Superior temporal gyrus (tissue), 1 donor: ENCODE measurements around the gene MGLL.

Source experiments
- DNase-seq: peaks from one replicate; pipeline ENCODE4 v3.0.0-alpha.2; 2016; ENCODE audit errors: extremely low spot score

MGLL gene

DNA sequence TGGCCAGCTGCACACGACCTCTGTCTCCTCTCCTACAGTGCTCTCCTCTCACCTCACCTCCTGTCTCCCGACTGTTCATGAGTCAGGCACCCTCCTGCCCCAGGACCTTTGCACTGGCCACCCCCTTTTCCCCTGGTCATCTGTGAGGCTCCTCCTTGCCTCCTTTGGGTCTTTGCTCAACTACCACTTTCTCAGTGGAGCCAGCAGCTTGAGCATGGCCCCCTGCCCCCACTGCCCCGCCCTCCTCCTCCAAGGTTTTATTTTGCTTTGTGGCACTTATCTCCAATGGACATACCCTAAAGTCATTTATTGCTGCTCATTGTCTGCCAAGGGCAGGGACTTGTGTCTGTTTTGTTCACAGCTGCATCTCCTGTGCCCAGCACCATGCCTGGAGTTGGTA is 64.3 kb downstream of the MGLL start:
- DNase-seq: no peak

DNA sequence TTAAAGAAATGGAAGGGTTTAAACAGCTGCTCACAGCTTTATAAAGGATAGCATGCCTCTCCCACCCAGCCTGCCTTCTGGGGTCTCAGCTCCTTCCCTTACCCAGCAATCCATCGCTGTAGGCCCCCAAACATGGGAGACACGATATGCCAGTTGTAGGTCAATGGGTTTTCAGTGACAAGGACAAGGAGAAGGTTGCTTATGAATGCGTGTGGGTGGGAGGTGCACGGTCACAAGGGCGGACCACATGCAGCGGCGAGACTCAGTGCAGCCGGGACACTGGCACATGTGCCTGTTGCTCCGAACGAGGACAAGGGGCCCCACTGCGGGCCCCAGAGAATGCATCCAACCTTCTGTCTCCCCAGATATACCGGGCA is 67.0 kb downstream of the MGLL start:
- no peak for DNase-seq

DNA sequence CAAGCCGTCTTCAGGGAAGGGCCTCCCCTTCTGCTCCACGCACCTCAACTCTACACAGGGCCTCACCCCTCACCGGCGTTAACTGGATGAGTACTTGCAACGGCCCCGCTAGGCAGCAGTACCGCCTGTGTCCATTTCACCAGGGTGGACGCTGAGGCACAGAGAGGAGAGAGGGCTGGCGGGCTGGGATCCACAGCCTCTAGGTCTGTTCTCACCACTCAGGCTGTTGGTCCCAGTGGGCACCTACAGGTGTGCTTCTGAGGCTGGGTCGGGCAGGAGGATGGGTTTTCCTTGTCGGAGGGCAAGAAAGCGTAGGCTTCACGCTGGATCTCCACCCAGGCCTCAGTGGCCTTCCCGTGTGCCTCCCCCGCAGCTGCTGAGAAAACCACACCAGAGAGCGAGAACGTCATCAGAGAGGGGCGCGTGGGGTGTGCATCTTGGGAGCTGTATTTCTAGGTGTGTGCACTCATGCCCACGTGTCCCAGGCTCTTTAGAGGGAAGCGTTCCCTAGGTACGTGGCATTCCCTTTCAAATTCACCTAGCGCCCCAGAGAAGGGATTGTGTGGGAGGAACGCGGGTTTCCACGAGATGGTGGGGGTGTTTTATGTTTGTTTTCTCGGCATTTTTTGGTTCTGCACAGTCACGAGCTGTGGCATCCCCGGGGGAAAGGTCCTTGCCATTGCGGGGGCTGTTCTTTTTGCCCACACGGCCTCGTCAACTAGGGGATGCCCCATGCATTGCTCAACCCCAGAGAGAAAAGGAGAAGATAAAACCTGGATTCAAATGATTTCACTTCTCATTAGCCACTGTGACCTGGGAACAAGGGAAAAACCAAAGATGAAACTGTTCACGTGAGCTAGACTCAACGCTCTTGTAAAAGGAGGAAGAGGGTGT is 67.7 kb downstream of the MGLL start:
- DNase-seq: no peak

DNA sequence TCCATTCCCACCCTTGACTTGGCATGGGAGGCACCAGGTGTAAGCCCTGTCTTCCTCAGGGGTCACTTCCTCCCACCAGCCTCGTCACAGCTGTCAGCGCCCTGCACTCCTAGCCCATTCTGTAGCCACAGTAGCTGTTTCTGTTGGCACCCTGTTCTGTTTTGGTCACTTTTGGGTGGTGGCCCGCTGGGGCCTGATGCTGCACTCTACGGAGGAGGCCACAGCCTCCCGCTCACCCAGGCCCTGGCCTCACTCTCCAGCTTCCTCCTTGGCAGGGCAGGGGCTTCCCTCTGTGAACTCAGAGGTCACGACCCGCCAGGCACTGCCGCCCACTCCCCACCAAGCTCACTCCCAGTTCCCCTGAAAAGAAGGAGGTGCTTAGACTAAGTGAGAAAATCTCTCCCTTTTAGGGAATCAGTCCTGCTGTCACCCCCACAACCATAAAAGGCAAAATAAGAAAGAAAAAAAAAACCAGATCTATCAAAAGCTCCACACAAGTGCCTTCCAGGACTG is 68.4 kb downstream of the MGLL start:
- no peak for DNase-seq

DNA sequence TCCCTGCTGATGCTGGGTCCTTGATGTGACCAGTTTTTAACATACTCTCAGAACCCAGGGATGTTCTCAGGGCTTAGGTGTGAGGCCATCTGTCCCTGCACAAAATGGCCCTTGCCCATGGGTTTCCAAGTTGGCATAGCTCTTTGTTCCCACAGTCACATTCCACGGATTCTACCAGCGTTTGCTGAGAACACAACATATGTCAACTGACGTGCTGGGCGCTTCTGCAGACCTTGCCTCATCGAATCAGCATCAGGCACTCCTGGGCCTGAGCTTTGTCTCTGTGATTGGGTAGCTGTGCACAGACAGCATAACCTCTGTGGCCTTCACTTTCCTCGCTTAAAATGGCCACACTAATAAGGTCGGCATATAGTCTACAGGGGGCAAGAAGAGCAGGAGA is 69.0 kb downstream of the MGLL start:
- DNase-seq: no peak

DNA sequence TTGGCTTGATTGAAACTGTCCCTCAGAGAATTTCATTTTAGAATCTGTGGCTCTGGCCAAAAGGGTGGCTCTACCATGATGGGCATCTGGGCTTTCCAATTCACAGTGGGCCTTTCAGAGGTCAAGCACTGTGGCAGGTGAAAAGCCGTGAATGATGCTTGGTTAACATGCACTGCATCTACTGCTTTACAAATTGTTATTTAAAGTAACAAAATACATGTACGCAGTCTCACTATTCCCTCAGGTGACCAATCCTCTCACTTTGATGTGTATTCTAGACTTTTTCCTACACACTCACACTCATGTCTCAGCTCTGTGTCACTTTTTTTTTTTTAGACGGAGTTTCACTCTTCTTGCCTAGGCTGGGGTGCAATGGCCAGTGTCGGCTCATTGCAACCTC is 70.5 kb downstream of the MGLL start:
- DNase-seq: no peak

DNA sequence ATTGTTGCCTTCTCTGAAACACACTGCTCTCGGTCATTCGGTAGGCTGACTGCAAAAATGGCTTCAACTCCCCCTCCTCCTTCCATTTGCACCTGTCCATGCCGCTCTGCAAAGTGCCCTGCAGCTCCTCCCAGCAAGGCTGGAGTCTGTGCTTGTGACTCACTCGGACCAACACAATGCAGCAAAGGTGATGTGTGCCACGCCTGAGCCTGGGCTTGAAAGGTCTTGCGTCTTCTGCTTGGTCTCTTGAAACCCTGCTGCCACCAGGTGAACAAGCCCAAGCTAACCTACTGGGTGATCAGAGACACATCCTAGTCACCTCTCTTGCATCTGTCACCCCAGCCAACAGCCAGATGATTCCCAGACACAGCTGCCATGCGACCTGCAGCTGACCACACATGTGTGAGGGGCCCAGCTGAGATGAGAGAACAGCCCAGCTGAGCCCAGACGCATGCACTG is 71.1 kb downstream of the MGLL start:
- DNase-seq: no peak

DNA sequence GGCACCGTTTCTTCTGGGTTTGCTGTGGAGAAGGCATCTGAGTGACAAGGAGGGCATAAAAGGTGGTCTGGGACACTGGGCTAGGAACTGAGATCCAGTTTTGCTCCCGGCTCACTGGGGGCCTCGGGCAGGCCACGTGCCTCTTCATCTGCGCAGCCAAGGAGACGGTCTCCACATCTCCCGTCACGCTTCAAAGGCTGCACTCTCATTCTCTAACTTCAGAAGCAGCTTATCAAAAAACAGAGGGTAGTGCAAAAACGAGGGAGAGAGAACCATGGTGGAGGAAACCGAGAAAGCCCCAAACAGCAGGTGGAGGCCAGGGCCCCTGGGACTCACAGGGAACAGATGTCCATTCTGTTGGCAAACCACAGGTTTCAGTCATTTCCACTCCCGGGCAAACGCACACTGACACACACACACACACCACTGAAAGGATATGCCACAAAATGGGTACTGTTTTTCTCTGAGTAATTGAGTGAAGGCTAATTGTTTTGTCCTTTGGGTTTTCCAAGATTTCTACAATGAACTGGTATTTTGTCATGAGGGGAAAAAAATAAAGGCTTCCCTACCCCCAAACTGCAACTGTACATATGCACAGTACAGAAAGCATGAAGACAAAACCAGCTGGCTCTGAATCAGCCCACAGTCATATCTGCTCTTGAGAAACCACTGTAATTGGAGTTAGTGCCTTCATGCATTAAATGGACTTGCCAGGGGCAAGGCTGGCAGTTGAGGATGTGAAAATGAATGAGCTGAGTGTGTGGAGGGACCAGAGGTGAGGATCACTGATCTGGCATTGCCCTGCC is 71.9 kb downstream of the MGLL start:
- DNase-seq: no peak

DNA sequence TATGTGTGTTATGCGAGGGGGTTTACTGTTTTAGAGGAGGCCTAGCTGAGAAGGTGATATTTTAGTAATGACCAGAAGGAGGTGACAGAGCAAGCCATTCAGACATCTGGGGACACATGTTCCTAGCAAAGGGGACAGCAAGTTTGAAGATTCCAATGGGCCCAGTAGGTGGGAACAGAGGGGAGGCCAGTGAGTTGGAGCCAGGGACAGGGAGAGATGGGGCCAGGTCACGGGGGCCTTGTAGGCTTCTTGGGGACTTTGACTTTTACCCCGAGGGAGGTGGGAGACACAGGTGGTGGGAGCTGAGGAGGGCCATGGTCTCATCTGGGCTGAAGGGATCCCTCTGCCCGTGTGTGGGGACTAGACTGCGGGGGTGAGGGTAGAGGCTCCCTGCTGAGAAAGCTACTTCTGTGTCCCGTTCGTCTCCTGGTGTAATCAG is 72.5 kb downstream of the MGLL start:
- DNase-seq: no peak

DNA sequence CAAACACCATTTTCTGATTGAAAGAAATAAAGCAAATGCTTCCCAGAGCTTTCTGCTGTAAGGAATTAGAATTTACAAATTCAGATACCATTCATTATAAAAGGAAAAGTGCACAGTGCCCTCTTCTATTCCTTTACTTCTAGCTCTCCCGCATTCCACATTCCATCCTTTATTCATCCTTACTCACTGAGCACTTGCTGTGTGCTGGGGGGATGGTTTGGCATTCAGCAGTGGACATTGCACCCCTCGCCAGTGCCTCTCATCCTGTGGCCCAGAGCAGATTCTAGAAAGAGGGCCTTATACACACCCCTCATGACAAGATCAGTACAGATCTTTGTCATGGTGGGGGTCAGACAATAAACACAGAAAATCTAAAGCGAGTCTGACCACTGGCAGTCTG is 73.0 kb downstream of the MGLL start:
- no peak for DNase-seq

DNA sequence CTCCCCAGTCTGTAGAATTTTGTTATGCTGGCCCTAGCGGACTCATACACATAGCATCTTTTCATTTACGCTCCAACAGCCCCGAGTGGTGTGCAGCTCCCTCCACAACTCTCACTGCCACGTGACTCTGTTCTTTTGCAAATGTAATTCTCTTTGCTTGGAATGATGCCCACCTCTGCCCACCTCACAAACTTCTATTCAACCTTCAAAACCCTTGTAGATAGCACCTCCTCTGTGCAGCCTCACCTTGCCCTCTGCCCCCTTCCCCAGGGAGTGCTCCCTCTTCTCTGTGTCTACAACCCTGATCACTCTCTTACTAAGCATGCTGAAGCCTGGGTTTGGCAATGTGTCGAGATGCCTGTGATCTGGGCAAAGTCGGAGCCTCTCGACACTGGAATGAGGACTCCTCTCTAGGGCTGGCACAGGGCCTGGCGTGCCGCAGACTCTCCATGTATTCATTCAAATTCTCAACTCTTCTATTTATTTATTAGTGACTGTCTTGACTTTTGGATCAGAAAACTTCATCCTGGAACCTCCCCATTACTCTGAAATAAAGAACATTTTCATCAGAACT is 73.5 kb downstream of the MGLL start:
- DNase-seq: no peak

DNA sequence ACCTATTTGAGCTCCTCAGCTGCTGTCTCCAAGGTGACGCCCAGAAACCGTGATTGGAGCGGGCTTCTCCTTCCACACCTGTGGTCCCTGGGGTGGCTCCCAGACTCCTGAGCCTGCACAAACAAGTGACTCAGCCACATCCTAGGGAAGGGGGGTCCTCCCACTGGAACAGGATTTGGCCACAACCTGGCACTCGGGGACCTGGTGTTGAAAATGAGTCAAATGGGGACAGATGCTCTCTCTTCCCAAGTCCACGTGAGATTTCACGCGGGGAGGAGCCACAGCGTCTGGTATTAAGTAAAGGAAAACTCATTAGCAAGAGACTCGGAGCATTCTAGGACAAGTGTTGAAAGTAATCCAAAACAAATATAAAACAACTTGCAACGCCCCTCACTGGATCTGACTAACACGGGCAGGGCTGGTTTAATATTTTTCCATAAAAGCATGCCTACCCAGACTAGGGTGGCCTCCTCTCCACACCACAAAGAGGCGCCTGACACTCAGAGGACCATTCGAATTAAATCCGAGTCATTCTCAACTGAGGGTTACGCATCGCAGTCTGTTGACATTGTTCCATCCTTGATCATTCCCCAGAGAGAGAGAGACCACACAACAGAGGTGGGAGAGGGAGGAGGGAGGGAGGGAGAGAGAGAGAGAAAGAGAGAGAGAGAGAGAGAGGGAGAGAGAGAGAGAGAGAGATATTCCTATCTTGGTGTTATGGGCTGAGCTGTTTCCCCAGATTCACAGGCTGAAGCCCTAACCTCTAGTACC is 74.4 kb downstream of the MGLL start:
- no peak for DNase-seq

DNA sequence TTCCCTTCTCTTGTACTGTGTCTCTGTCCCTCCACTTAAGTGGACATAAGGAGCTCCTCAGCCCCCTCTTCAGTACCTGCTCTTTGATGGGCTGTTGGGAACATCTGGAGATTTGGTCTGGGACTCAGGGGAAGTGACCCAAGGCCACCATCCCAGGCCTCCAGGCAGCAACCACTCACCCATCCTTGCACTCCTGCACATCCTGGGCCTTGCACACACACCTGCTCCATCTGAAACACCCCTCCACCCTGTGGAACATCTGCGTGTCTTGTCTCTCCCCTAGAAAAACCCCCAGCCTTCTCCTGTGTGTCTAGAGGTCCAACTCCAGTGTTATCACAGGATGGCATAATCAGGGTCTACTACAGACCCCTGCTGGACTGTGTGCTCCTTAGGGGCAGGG is 75.2 kb downstream of the MGLL start:
- DNase-seq: no peak

DNA sequence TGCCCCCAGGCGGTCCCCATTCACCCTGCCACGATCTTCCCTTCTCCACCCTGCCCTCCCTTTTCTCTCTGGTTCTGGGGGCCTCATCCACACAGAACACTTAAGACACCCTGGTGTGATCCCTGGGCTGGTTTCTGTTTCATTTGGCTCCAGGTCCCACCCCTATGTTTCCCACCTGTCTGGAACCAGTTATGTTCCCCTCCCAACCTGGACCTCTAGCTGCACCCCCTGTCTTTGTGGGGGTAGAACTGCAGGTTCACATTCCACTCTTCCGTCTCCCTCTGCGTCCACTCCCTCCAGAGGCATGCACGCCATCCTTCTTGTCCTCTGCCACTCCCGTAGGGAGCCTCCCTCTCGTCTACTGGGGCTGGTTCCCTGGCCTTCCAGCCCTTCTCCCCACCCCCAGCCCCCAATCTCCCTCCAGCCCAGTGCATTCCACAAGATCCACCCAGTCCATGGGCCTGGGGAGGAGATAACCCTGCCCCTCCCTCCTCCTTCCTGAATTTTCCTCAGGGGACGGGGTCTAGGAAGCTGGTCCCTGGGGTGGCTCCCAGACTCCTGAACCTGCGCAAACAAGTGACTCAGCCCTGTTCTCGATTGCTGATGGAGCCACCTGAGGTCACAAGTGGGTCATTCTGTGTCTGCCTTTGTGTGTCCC is 75.8 kb downstream of the MGLL start:
- DNase-seq: no peak

DNA sequence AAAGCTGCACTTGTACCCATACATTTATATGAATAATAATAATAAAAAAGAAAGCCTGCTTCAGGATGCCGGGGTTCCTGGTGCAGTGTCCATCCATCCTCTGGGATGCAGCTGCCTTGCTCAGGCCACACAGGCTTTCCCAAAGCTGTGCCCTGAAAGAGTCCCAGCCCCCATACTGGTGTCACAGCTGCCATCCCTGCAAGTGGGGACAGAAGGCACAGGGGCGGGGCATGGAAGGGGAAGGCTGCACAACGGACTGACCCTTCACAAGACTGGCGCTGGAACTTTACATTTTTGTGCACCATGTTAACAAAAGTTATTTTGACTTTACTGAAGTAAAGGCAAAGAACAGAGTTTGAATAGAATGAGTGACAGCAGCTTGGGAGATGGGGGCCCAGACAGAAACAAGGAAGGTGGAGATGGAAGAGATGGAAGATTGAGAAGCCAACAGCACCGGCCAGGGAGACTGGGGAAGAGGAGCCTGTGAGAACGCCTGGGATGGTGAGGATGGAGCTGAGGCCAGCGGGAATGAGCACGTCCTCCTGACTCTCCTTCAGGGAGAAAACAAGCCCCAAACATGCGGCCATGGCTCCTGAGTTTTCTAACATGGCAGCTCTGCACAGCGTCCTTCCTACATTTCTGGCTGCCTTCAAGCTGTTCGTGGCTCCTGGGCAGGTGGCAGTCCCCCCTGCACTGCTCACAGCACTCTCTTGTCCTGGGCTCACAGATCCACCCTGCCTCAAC is 76.5 kb downstream of the MGLL start:
- no peak for DNase-seq

DNA sequence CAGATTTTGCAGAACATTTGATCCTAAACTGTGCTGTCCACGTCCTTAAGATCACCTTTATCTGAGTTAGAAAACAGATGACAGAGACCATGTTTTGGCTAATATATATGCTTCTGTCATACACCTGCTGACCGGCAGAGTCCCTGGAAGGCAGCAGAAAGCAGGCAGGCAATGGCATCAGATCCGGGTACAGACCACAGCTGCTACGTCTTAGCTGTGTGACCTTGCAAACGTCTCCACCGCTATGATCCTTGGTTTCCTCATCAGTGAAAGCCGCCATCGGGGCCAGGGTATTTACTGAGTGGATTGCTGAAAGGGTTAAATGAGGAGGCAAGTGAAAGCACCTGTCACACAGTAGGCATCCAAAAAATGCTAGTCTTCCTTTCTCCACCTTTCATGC is 77.4 kb downstream of the MGLL start:
- no peak for DNase-seq

DNA sequence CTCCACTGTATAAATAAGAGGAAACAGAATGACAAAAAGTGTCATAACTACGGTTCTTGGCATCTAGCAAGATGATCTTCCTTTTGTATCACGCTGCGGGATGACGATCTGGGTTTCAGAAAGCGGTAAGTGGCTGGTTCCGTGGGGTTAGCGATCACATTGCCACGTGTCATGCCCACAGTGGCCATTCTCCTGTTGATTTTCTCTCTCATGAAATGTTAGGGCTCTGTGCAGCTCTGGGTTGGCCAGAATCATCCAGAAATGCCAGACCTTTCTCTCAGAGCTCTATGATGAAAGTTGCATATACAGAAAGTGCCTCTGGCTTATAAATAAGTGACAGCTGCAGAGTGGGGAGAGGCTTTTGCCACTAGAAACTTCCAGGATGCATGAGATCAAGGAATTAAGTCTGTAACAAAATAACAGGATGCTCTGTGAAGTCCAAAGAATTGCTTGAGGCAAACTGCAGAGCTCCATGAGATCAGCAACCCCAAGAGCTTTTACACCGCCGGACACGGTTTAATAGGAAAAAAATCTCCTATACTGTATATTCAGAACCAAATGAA is 78.0 kb downstream of the MGLL start:
- DNase-seq: peak; percentile 42

DNA sequence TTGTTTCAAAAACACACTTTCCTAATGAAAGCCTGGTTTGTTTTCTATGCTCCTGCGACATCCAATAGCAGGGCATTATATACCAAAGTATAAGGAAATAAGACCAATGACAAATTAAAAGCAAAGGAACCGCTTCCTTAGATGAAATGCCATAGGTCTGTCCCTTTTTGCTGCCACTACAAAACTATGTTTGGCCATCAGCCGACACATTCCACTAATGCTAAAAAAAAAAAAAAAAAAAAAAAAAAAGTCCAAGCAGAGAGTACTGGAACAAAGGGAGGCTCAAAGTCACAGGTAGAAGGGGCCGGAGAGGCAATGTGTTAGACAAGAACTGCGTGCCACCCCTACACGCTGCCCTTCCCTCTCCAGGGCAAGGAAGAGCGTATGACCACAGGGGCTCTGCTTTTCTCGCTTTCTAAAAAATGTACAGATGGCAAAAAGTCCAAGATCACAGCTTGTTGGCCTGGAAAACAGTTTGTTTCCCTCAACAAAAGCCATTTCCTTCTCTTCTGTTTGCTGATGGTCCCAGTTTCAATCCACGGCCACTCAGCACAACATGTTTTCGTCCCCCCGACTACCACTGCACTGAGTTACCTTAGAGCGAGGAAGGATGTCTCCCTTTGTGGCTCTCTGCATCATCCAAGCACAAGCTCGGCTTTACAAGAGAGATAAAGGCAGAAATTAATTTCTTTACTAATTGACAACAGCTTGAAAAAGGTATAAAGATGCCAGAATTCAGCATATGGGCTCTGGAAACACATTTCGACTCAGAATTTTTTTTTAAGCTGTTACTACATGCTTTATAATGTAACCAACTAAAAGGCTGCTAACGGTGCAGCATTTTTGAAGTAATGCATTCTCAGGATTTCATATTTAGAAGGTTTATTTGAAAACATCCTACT is 78.7 kb downstream of the MGLL start:
- DNase-seq: no peak

DNA sequence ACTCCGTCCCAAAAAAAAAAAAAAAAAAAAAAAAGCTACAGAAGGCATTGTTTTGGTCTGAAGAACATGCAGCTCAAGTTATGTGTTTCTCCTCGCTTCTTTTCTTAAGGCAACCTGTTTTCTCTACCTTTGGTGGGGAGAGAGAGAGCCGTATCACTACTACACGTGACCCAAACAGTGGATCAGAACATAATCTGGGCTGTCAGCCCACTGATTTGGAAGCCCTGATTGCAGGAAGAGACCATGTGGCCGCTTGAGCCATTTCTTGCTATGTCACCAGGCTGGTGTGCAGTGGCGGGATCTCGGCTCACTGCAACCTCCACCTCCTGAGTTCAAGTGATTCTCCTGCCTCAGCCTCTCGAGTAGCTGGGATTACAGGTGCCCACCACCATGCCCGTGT is 79.7 kb downstream of the MGLL start:
- no peak for DNase-seq
